GM18861 (cell line): ENCODE data around the gene TEX2.

Experiments used
- ATAC-seq: cut with Tn5 transposase; IDR thresholded peaks from one replicate; pipeline ENCODE4 v1.9.1; 2021; ENCODE audit not compliant: unreplicated experiment

TEX2 gene

GRCh38 chr17:64270885-64271284 is 7.8 kb upstream of the TEX2 start:
- no peak for ATAC-seq

DNA sequence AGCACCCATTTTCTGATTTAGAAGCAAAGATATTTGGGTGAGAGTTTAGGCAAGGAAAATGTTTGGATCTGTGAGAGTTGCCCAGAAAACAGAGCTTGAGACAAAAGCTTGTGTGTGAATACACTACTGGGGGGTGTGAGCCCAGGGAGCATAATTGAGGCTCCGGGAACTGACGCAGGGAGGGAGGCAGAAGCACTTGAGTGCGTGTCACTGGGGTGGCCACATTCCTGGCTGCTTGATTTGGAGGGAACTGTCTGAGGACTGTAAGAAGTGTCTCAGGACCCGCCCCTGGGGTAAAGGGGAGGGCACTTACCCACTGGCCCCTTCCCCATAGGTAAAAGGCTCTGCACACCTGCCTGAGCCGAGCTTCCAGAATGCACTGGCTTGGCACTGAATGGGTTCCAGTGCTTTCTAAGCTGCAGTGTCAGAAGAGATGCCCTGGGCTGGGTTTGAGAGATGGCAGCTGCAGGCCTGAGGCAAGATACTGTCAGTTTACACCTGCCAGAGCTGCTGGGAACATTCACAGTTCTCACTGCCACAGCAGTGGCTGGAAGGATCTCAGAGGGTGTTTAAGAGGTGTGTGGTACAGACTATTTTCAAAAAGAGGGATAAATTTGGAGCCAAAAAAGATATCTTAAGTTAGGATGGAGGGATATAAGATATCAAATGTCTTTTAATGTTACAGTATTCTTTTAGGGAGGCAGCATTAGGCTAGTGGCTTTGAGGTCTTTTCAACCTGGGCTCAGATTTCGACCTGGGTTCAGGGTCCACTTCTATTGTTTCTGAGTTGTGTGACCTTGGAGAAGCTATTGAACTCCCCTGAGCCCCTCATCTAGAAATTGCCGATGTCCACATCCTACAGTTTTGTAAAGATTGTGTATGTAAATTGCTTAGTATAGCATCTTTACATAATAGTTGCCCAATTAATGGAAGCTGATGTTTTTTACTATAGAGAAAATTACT is 6.9 kb upstream of the TEX2 start:
- no peak for ATAC-seq

GRCh38 chr17:64264891-64265290 is 1.8 kb upstream of the TEX2 start:
- no peak for ATAC-seq

- ATAC-seq, result no peak
Measured at GRCh38 chr17:64262198-64262999, 661 bp downstream of the TEX2 start.

DNA sequence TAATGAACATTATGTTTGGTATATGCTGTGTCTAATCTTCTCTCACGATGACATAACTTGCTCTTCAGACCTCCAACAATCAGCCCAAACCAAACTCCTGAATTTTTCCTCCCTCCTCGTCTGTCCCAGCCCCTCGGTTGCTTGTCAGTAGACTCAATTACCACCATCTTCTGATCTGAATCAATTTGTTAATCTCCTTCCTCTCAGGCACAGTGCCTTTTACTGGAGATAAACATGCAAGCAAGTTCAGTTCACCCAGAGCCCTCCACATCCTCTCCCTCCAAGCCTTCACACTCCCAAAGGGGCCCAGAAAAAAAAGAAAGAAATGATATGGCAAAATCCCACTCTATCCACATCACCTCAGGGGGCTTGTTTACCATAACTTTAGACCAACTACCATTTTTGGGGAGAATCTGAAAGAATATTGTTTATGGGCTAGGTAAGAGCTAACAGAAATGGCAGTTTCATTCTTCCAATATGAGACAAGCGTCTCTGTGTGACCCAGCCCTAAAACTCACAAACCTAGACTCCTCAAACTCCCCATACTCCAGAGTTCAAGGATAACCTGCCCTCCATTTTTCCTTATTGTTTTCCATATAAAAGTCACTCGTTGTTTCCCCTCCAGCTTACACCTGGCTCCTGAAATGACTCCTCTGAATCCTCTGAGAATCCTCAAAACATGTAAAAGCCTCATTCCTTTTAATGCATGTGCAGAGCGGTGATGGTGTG is 1.5 kb downstream of the TEX2 start:
- no peak for ATAC-seq

DNA sequence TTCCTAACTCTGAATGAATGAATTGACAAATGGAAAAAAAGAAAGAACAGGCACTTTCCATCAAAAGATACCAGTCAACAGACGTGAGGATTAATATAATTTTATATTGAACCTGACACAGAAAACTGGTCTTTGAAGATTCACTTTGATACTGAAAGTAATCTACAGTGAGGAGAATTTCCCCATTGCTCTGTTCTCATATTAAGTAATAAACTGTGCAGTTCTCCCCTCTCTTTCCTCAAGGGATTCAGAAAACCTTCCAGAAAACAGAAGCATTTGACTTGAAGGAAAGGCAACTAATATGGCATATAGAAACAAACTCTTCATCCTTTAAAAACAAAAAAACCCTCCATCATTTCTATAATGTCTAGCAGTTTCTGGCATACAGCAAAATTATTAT is 2.2 kb downstream of the TEX2 start:
- no peak for ATAC-seq

GRCh38 chr17:64259922-64260321 is 3.1 kb downstream of the TEX2 start:
- ATAC-seq, result no peak

- ATAC-seq, result no peak
Measured at GRCh38 chr17:64259426-64259825, 3.6 kb downstream of the TEX2 start.

DNA sequence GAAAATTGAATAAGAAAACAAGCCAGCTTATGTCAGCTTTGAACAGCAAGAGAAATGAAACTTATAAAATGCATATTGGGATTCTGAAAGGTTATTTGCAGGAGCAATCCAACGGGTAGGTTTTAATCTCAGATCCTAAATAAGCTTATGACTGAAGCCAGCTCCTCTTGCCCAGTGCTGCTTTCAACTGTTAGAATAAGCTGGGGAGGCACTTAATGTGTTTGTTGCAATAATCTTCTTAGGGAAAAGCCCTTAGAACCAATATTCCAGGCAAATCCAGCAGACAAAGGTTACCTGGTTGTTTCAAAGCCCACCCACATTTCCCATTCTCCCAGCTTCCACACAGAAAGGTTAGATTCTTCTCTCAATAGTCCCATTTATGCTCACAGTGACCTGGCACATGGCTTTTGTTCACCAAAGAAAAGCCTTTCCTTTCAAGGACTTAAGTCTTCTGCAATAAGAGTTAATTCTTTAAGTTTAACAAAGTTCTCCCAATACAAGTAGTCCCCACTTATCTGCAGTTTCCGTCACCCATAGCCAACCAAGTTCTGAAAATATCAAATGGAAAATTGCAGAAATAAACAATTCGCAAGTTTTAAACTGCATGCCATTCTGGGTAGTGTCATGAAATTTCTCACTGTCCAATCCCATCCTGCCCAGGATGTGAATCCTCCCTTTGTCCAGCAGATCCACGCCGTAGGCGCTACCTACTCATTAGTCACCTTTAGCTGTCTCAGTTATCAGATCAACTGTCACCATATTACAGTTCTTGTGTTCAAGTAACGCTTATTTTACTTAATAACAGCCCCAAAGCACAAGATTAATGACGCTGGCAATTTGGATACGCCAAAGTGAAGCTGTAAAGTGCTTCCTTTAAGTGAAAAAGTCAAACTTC is 5.9 kb downstream of the TEX2 start:
- no peak for ATAC-seq

DNA sequence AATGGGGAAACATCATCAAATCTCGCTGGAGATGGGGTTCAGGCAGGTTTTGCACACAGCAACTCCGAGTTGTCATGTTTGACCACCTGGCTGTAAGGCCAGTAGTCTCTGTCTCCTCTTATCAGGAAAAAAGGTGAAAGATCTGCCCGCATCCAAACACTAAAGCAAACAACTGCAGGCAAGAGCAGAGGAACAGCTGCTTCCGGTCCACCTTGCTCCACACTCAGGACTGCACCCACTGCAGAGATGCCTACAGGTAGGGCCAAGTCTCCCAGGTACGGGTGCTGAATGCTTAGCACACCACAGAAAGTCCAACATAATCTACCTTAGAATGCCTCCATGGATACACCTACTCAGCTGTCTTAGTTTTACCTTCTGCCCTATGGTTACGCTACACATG is 7.3 kb downstream of the TEX2 start:
- ATAC-seq, result no peak

DNA sequence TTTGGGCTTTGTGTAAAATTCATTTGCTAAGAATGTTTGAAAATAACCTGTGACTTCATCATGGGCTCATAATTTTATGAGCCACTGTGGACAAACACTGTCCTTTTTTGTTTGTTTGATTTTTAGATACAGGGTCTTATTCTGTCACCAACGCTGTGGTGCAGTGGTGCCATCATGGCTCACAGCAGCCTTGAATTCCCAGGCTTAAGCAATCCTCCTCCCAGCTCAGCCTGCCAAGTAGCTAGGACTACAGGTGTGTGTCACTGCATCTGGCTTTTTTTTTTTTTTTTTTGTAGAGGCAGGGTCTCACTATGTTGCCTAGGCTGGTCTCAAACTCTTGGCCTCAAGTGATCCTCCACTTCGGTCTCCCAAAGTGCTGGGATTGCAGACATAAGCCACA is 8.3 kb downstream of the TEX2 start:
- ATAC-seq, result no peak

DNA sequence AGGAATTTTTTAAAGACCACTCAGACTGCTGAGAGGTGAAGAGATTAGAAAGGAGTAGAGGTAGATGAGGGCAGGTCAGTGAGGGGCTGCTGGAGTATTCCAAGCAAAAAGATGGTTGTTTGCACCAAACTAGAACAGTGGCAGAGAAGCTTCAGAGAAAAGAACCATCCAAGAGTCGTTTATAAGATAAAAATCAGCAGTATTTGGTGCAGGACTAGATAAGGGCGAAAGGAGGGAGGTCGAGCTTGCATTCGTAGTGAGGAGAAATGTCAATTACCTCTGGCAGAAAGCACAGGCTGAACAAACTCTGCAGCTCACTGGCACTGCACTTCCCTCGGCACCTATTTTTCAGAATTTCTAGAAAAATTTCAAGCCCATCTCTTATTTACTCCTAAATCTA is 9.6 kb downstream of the TEX2 start:
- ATAC-seq, result no peak

DNA sequence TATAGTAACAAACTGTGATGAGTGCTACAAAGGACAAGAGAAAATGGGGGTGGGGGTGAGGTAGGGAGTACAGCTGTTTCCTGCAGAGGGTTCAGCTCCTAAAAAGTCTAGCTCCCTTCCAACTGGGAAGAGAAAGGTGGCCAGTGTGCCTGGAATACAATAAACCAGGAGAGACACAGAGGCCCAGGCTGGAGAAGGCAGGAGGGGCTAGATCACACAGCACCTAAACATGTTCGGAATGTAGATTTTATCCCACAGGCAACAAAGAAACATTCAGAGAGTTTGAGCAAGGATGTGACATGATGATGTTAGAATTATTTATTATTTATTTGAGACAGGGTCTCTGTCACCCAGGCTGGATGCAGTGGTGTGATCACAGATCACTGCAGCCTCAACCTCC is 10.2 kb downstream of the TEX2 start:
- no peak for ATAC-seq

DNA sequence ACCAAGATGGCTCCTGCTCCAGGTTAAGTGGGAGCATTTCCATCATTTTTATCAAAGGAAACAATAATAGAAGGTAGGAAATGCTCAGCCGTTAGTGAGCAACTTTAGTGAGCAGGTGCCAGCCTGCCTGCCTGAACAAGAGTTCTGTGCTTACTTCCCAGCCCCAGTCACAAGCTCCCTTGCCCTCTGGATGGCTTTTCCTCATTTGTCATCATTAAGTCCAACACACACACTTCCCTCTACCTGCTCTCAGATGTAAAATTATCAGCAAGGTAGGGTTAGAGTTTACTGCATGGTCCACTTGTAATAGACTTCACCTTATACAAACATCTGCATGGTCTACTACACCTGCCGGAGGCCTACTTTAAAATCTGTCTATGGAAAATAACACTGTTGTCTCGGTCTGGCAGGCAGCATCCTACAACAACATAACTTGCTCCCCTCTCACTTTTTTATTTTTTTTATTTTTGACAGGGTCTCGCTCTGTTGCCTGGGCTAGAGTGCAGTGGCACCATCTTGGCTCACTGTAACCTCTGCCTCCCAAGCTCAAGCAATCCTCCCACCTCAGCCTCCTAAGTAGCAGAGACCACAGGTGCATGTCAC is 12.7 kb downstream of the TEX2 start:
- ATAC-seq, result no peak

- no peak for ATAC-seq
Measured at GRCh38 chr17:64247836-64248235, 15.2 kb downstream of the TEX2 start.

- no peak for ATAC-seq
Measured at GRCh38 chr17:64245218-64246145, 17.6 kb downstream of the TEX2 start.

GRCh38 chr17:64244165-64244564 is 18.9 kb downstream of the TEX2 start:
- ATAC-seq, result no peak

- ATAC-seq, result no peak
Measured at GRCh38 chr17:64243340-64243739, 19.7 kb downstream of the TEX2 start.

DNA sequence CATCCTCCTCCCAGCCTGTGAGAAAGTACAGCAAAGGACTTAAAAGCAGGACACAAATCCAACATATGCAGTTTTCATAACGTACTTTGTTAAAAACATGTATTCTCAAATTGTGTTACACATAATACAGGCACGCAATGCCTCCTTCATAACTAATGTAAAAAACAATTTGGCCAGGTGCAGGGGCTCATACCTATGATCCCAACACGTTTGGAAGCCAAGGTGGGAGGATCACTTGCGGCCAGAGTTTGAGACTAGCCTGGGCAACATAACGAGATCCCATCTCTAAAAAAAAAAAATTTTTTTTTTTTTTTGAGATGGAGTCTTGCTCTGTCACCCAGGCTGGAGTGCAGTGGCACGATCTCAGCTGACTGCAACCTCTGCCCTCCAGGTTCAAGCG is 20.4 kb downstream of the TEX2 start:
- no peak for ATAC-seq
